ENCODE results near the gene YAF2.
"Not testable (repeated sequence)": the region's sequence is repeated elsewhere in the genome, so short reads cannot be mapped to it uniquely, and the experiment has no call there.

YAF2 gene

GRCh38 chr12:42236017-42236416, 2.0 kb downstream of the YAF2 start:
- Histone ChIP-seq H3K36me3 (replicated peaks) (no peaks in the 10 kb centered on the region; the same call in 1 of the 2 replicates), H3K9me3 (no peaks in the 10 kb centered on the region), H3K4me3 (no peak overlapping the region), H3K27me3 (ENCODE audit: low read depth) (no peaks in the 10 kb centered on the region), H3K4me1 (peaks cover 29% of the 10 kb centered on the region)
- in situ Hi-C loops (cut with MboI; ENCODE audit: low sequenced_read_pairs) = no loop called here
- no peak for DNase-seq (ENCODE audit: low spot score in 2 of 2)

GRCh38 chr12:42235426-42235825, 2.6 kb downstream of the YAF2 start:
- Histone ChIP-seq H3K36me3 (replicated peaks) (peaks cover 3% of the 10 kb centered on the region; the same call in 1 of the 2 replicates), H3K4me3 (no peak overlapping the region), H3K4me1 (peaks cover 23% of the 10 kb centered on the region), H3K9me3 (no peaks in the 10 kb centered on the region), H3K27me3 (ENCODE audit: low read depth) (no peaks in the 10 kb centered on the region)
- in situ Hi-C loops (cut with MboI; ENCODE audit: low sequenced_read_pairs) = no loop called here
- DNase-seq (ENCODE audit: low spot score in 2 of 2) = no peak

GRCh38 chr12:42234970-42235369, 3.1 kb downstream of the YAF2 start:
- in situ Hi-C loops (cut with MboI; ENCODE audit: low sequenced_read_pairs) = loop anchor here (5.0 kb wide), 1 partner anchor 88 kb away; no protein-coding TSS in a partner anchor
- peaks cover 18% of the 10 kb centered on the region for H3K4me1 ChIP-seq
- peaks cover 3% of the 10 kb centered on the region; the same call in 1 of the 2 replicates for H3K36me3 ChIP-seq (replicated peaks)
- no peaks in the 10 kb centered on the region for H3K27me3 ChIP-seq (ENCODE audit: low read depth)
- H3K9me3 ChIP-seq = no peaks in the 10 kb centered on the region
- no peak overlapping the region for H3K4me3 ChIP-seq
- no peak for DNase-seq (ENCODE audit: low spot score in 2 of 2)

- DNase-seq (ENCODE audit: low spot score in 2 of 2); H3K4me1 ChIP-seq; H3K4me3 ChIP-seq; H3K27me3 ChIP-seq (ENCODE audit: low read depth); H3K36me3 ChIP-seq (replicated peaks); H3K9me3 ChIP-seq; in situ Hi-C loops (cut with MboI; ENCODE audit: low sequenced_read_pairs): not testable (repeated sequence)
Observed at GRCh38 chr12:42227525-42227924, 10.5 kb downstream of the YAF2 start.

- H3K9me3 ChIP-seq = not testable (repeated sequence)
Observed at GRCh38 chr12:42224501-42224900, 13.5 kb downstream of the YAF2 start.

GRCh38 chr12:42222724-42223123, 15.3 kb downstream of the YAF2 start:
- DNase-seq (ENCODE audit: low spot score in 2 of 2) = peak in 1 of 2 experiments; percentile 52
- H3K4me1 ChIP-seq = peaks cover 18% of the 10 kb centered on the region
- no peak overlapping the region for H3K4me3 ChIP-seq
- in situ Hi-C loops (cut with MboI; ENCODE audit: low sequenced_read_pairs) = no loop called here
- H3K27me3 ChIP-seq (ENCODE audit: low read depth) = no peaks in the 10 kb centered on the region
- no peaks in the 10 kb centered on the region for H3K9me3 ChIP-seq
- no peaks in the 10 kb centered on the region for H3K36me3 ChIP-seq (replicated peaks)

More at GRCh38 chr12:42224501-42224900, 13.5 kb downstream of the YAF2 start:
- DNase-seq (ENCODE audit: low spot score in 2 of 2); H3K27me3 ChIP-seq (ENCODE audit: low read depth); in situ Hi-C loops (cut with MboI; ENCODE audit: low sequenced_read_pairs); H3K36me3 ChIP-seq (replicated peaks); H3K4me3 ChIP-seq: not testable (repeated sequence)
- peaks cover 14% of the 10 kb centered on the region for H3K4me1 ChIP-seq

GRCh38 chr12:42221726-42222125, 16.3 kb downstream of the YAF2 start:
- no peaks in the 10 kb centered on the region for H3K9me3 ChIP-seq
- H3K4me3 ChIP-seq = no peak overlapping the region
- DNase-seq (ENCODE audit: low spot score in 2 of 2) = no peak
- peaks cover 18% of the 10 kb centered on the region for H3K4me1 ChIP-seq
- no peaks in the 10 kb centered on the region for H3K27me3 ChIP-seq (ENCODE audit: low read depth)
- no peaks in the 10 kb centered on the region for H3K36me3 ChIP-seq (replicated peaks)
- in situ Hi-C loops (cut with MboI; ENCODE audit: low sequenced_read_pairs) = no loop called here

GRCh38 chr12:42217656-42218055, 20.4 kb downstream of the YAF2 start:
- Histone ChIP-seq H3K36me3 (replicated peaks) (no peaks in the 10 kb centered on the region), H3K9me3 (no peaks in the 10 kb centered on the region)
- no peak for DNase-seq (ENCODE audit: low spot score in 2 of 2)

GRCh38 chr12:42216737-42217136, 21.3 kb downstream of the YAF2 start:
- H3K27me3 ChIP-seq (ENCODE audit: low read depth) = no peaks in the 10 kb centered on the region
- in situ Hi-C loops (cut with MboI; ENCODE audit: low sequenced_read_pairs) = no loop called here
- H3K36me3 ChIP-seq (replicated peaks) = no peaks in the 10 kb centered on the region
- DNase-seq (ENCODE audit: low spot score in 2 of 2) = no peak
- peaks cover 24% of the 10 kb centered on the region for H3K4me1 ChIP-seq
- no peaks in the 10 kb centered on the region for H3K9me3 ChIP-seq
- H3K4me3 ChIP-seq = no peak overlapping the region

More at GRCh38 chr12:42217656-42218055, 20.4 kb downstream of the YAF2 start:
- H3K27me3 ChIP-seq (ENCODE audit: low read depth) = no peaks in the 10 kb centered on the region
- H3K4me3 ChIP-seq = no peak overlapping the region
- peaks cover 23% of the 10 kb centered on the region for H3K4me1 ChIP-seq
- in situ Hi-C loops (cut with MboI; ENCODE audit: low sequenced_read_pairs) = no loop called here

- in situ Hi-C loops (cut with MboI; ENCODE audit: low sequenced_read_pairs); H3K36me3 ChIP-seq (replicated peaks); DNase-seq (ENCODE audit: low spot score in 2 of 2); H3K9me3 ChIP-seq; H3K27me3 ChIP-seq (ENCODE audit: low read depth); H3K4me3 ChIP-seq: not testable (repeated sequence)
- H3K4me1 ChIP-seq = peaks cover 24% of the 10 kb centered on the region
Observed at GRCh38 chr12:42215759-42216158, 22.3 kb downstream of the YAF2 start.

GRCh38 chr12:42213954-42214426, 24.1 kb downstream of the YAF2 start:
- in situ Hi-C loops (cut with MboI; ENCODE audit: low sequenced_read_pairs) = no loop called here
- Histone ChIP-seq H3K9me3 (no peaks in the 10 kb centered on the region), H3K36me3 (replicated peaks) (peaks cover 4% of the 10 kb centered on the region), H3K27me3 (ENCODE audit: low read depth) (no peaks in the 10 kb centered on the region), H3K4me1 (peaks cover 21% of the 10 kb centered on the region), H3K4me3 (no peak overlapping the region)
- peak; percentile 19 to 46 for DNase-seq (ENCODE audit: low spot score in 2 of 2)

- in situ Hi-C loops (cut with MboI; ENCODE audit: low sequenced_read_pairs) = no loop called here
- H3K36me3 ChIP-seq (replicated peaks) = peaks cover 4% of the 10 kb centered on the region
- peak; percentile 73 to 83 for DNase-seq (ENCODE audit: low spot score in 2 of 2)
Observed at GRCh38 chr12:42213023-42213422, 25.0 kb downstream of the YAF2 start.

GRCh38 chr12:42208574-42208973, 29.5 kb downstream of the YAF2 start:
- in situ Hi-C loops (cut with MboI; ENCODE audit: low sequenced_read_pairs) = no loop called here
- Histone ChIP-seq H3K4me3 (no peak overlapping the region), H3K36me3 (replicated peaks) (peaks cover 4% of the 10 kb centered on the region), H3K9me3 (no peaks in the 10 kb centered on the region), H3K27me3 (ENCODE audit: low read depth) (no peaks in the 10 kb centered on the region), H3K4me1 (peaks cover 22% of the 10 kb centered on the region)
- DNase-seq (ENCODE audit: low spot score in 2 of 2) = no peak

More at GRCh38 chr12:42213023-42213422, 25.0 kb downstream of the YAF2 start:
- H3K27me3 ChIP-seq (ENCODE audit: low read depth) = no peaks in the 10 kb centered on the region
- no peaks in the 10 kb centered on the region for H3K9me3 ChIP-seq
- peaks cover 21% of the 10 kb centered on the region for H3K4me1 ChIP-seq
- H3K4me3 ChIP-seq = no peak overlapping the region

- DNase-seq (ENCODE audit: low spot score in 2 of 2) = no peak
- H3K9me3 ChIP-seq = no peaks in the 10 kb centered on the region
- no peaks in the 10 kb centered on the region for H3K36me3 ChIP-seq (replicated peaks)
- H3K4me1 ChIP-seq = peaks cover 8% of the 10 kb centered on the region
- no peaks in the 10 kb centered on the region for H3K27me3 ChIP-seq (ENCODE audit: low read depth)
- in situ Hi-C loops (cut with MboI; ENCODE audit: low sequenced_read_pairs) = no loop called here
- H3K4me3 ChIP-seq = no peak overlapping the region
Observed at GRCh38 chr12:42204819-42205218, 33.2 kb downstream of the YAF2 start.

GRCh38 chr12:42204362-42204761, 33.7 kb downstream of the YAF2 start:
- no peaks in the 10 kb centered on the region for H3K27me3 ChIP-seq (ENCODE audit: low read depth)
- in situ Hi-C loops (cut with MboI; ENCODE audit: low sequenced_read_pairs) = no loop called here
- DNase-seq (ENCODE audit: low spot score in 2 of 2) = no peak
- peaks cover 8% of the 10 kb centered on the region for H3K4me1 ChIP-seq
- no peaks in the 10 kb centered on the region for H3K9me3 ChIP-seq
- H3K4me3 ChIP-seq = no peak overlapping the region
- H3K36me3 ChIP-seq (replicated peaks) = no peaks in the 10 kb centered on the region

Measured in HAP-1 (cell line).